HepG2 (cell line): ENCODE results near the gene NDUFA8. TPM values are rescaled to one million over a fixed set of nuclear protein-coding genes. Genes with fewer than 3 reads are reported as not detected.

Experiments used
- GZF1 ChIP-seq: sonication (generic); formaldehyde crosslinking; IDR thresholded peaks from 2 replicates; pipeline ENCODE4 v1.5.1; 2020; ENCODE audit warnings: mild to moderate bottlenecking, missing genetic modification reagents
- KLF9 ChIP-seq: IDR thresholded peaks from 2 replicates; pipeline ENCODE4 v1.6.1; 2016; ENCODE audit warnings: low read depth
- NCOR1 ChIP-seq: fragments of 200-600 bp; sonication (generic); IDR thresholded peaks from 2 replicates; pipeline ENCODE4 v1.7.0; 2017; ENCODE audit warnings: antibody characterized with exemption, low read length, borderline replicate concordance
- NR2C2 ChIP-seq: sonication (generic); formaldehyde crosslinking; IDR thresholded peaks from 2 replicates; pipeline ENCODE4 v1.4.0; 2020; ENCODE audit warnings: missing genetic modification reagents, mild to moderate bottlenecking, moderate library complexity, borderline replicate concordance
- NR2F1 ChIP-seq, 2 experiments: fragments of 450-650 bp in 1 of 2; formaldehyde crosslinking in 1 of 2; IDR thresholded peaks; 2 replicates each; pipeline versions ENCODE4 v1.5.0 to v1.6.1; 2016 to 2020; ENCODE audit warnings: mild to moderate bottlenecking in 1 of 2, missing compliant biosample characterization in 1 of 2, missing genetic modification reagents in 1 of 2, moderate library complexity in 1 of 2
- RERE ChIP-seq: IDR thresholded peaks from 2 replicates; pipeline ENCODE4 v1.6.1; 2016; ENCODE audit warnings: low read depth, missing genetic modification reagents, missing compliant biosample characterization
- SYNCRIP ChIP-seq: fragments of 200-400 bp; formaldehyde crosslinking; IDR thresholded peaks from 2 replicates; pipeline ENCODE4 v1.6.1; 2018; ENCODE audit warnings: mild to moderate bottlenecking, low read depth, low read length; ENCODE audit not compliant: insufficient read depth
- ZBTB10 ChIP-seq: sonication (generic); formaldehyde crosslinking; IDR thresholded peaks from 2 replicates; pipeline ENCODE4 v1.4.0; 2020; ENCODE audit warnings: missing genetic modification reagents, borderline replicate concordance
- ZNF331 ChIP-seq: sonication (generic); formaldehyde crosslinking; IDR thresholded peaks from 2 replicates; pipeline ENCODE4 v1.4.0; 2020; ENCODE audit warnings: missing genetic modification reagents
- ZNF337 ChIP-seq: sonication (generic); formaldehyde crosslinking; IDR thresholded peaks from 2 replicates; pipeline ENCODE4 v1.5.1; 2020; ENCODE audit warnings: missing genetic modification reagents, low read depth, mild to moderate bottlenecking, borderline replicate concordance
- ZNF468 ChIP-seq: sonication (generic); formaldehyde crosslinking; IDR thresholded peaks from 2 replicates; pipeline ENCODE4 v1.8.0; 2022; ENCODE audit warnings: mild to moderate bottlenecking, moderate library complexity, missing genetic modification reagents
- ZNF558 ChIP-seq: sonication (generic); formaldehyde crosslinking; IDR thresholded peaks from 2 replicates; pipeline ENCODE4 v1.9.0; 2022; ENCODE audit warnings: mild to moderate bottlenecking, missing genetic modification reagents, borderline replicate concordance
- ZNF569 ChIP-seq: sonication (generic); formaldehyde crosslinking; IDR thresholded peaks from 2 replicates; pipeline ENCODE4 v1.5.0; 2020; ENCODE audit warnings: mild to moderate bottlenecking, missing genetic modification reagents, moderate library complexity, borderline replicate concordance
- ZNF687 ChIP-seq: sonication (generic); formaldehyde crosslinking; IDR thresholded peaks from 2 replicates; pipeline ENCODE4 v1.5.1; 2020; ENCODE audit warnings: mild to moderate bottlenecking, missing genetic modification reagents, moderate library complexity
- ZSCAN20 ChIP-seq: sonication (generic); formaldehyde crosslinking; IDR thresholded peaks from 2 replicates; pipeline ENCODE4 v1.4.0; 2020; ENCODE audit warnings: missing genetic modification reagents, mild to moderate bottlenecking, borderline replicate concordance
- polyA plus RNA-seq, 8 experiments: library from polyadenylated mRNA; depleted of rRNA in 3 of 8; stranded (reverse) in 7 of 8; unstranded in 1 of 8; fragments of >200 nt; fragmentation: Illumina TruSeq in 4 of 8; extraction: Trizol in 4 of 8; gene quantifications; 2 replicates each; pipeline versions ENCODE4 v1.2.1 to v1.2.3, GENCODE V29; 2011 to 2016; ENCODE audit warnings: low read depth in 4 of 8, missing spikeins in 1 of 8, mixed read lengths in 1 of 8; ENCODE audit not compliant: insufficient read depth in 1 of 8
- total RNA-seq, 5 experiments: library from RNA; depleted of rRNA; stranded (reverse); fragments of >200 nt; fragmentation: Illumina TruSeq; extraction: Trizol; gene quantifications; 2 replicates each; pipeline ENCODE4 v1.2.3, GENCODE V29; 2016; ENCODE audit warnings: low read depth in 1 of 5
- TF ChIP-seq, protein P1 (sequence below): sonication (generic); formaldehyde crosslinking; IDR thresholded peaks from 2 replicates; pipeline ENCODE4 v1.5.1; 2020; ENCODE audit warnings: missing genetic modification reagents, mild to moderate bottlenecking, borderline replicate concordance

Gene NDUFA8
- total and polyA plus RNA-seq, 2 of the 13 experiments (the other 11 are each of a cell fraction or from before 2014, with no cell fraction given) = 68.6 to 71.7 TPM

DNA sequence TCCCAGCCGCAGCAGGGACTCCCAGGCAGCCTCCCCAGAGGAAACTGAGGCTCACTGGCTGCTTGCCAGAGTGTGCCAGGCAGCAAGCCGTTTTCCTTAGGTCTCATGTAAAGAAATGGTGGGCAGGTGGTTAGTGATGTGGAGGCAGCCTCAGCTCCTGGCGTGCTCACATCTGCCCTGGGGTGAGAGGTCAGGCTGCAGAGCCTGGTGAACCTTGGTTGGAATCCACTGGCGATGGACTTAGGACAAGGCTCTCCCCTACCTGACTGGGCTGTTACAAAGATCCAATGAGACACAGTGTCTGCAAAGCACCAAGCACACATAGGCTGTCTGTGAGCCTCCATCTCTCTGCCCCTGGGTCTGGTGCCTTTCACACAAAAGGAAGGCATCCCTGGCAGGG is 38.3 kb upstream of the NDUFA8 start (continued):
- TF ChIP-seq GZF1 (CRISPR knock-in tag) (no peak), ZNF468 (no peak), ZNF687 (peak; percentile 57), KLF9 (CRISPR knock-in tag) (no peak), ZBTB10 (CRISPR knock-in tag) (no peak), RERE (CRISPR knock-in tag) (no peak), NR2F1 (CRISPR knock-in tag; IDR thresholded peaks at IDR 0.05) (peak; percentile 38 to 48; a peak in 2 of 4 replicates), SYNCRIP (no peak), NR2C2 (CRISPR knock-in tag) (peak; percentile 68), ZSCAN20 (no peak), ZNF558 (CRISPR knock-in tag) (no peak), ZNF337 (CRISPR knock-in tag) (no peak), ZNF331 (CRISPR knock-in tag) (0 out of 2 replicates have a peak, but pooled peaks have one; percentile 17), ZNF569 (CRISPR knock-in tag) (no peak), NCOR1 (0 out of 2 replicates have a peak, but pooled peaks have one; percentile 30)
- TF ChIP-seq, protein P1, sequence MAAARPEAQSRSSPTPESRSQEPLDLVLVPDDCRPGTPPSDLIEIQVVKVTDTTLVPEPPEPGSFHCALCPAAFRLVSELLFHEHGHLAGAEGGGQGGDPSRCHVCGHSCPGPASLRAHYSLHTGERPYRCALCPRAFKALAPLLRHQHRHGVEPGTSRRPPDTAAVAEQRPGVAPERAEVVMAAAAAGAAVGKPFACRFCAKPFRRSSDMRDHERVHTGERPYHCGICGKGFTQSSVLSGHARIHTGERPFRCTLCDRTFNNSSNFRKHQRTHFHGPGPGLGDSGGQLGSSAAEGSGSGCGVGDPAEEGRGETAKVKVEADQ (CRISPR knock-in tag) = no peak
